Mucosa of rectum (tissue), 2 donors: Measurements from ENCODE around the gene ZNF385A.
"Not testable (repeated sequence)": the region's sequence is repeated elsewhere in the genome, so short reads cannot be mapped to it uniquely, and the experiment has no call there.

ENCODE experiments used
- H3K27ac ChIP-seq, 2 donors: one replicate each; pipeline ENCODE4 v1.7.0; 2013; ENCODE audit warnings: inconsistent platforms in 2 of 2, low read depth in 2 of 2, low read length in 2 of 2
- H3K27me3 ChIP-seq, 2 donors: one replicate each; pipeline ENCODE4 v1.7.0; 2013; ENCODE audit warnings: low read length in 2 of 2; ENCODE audit not compliant: control insufficient read depth in 2 of 2, insufficient read depth in 2 of 2
- H3K36me3 ChIP-seq, 2 donors: one replicate each; pipeline ENCODE4 v1.7.0; 2013; ENCODE audit warnings: low read length in 2 of 2; ENCODE audit not compliant: control insufficient read depth in 2 of 2, insufficient read depth in 2 of 2
- H3K4me1 ChIP-seq, 2 donors: one replicate each; pipeline ENCODE4 v1.7.0; 2013; ENCODE audit warnings: low read length in 2 of 2, mild to moderate bottlenecking in 1 of 2; ENCODE audit not compliant: control insufficient read depth in 2 of 2, insufficient read depth in 2 of 2
- H3K4me3 ChIP-seq, 2 donors: one replicate each; pipeline ENCODE4 v1.7.0; 2013; ENCODE audit warnings: low read length in 2 of 2
- H3K9ac ChIP-seq, 2 donors: one replicate each; pipeline ENCODE4 v1.7.0; 2013; ENCODE audit warnings: low read length in 2 of 2, low read depth in 1 of 2, mild to moderate bottlenecking in 1 of 2
- H3K9me3 ChIP-seq, 2 donors: one replicate each; pipeline ENCODE4 v1.7.0; 2013; ENCODE audit warnings: low read length in 2 of 2; ENCODE audit not compliant: control insufficient read depth in 2 of 2
- donor health status: healthy.
- donor health status: Normal muscosa, but diverticular disease.

ZNF385A gene

DNA sequence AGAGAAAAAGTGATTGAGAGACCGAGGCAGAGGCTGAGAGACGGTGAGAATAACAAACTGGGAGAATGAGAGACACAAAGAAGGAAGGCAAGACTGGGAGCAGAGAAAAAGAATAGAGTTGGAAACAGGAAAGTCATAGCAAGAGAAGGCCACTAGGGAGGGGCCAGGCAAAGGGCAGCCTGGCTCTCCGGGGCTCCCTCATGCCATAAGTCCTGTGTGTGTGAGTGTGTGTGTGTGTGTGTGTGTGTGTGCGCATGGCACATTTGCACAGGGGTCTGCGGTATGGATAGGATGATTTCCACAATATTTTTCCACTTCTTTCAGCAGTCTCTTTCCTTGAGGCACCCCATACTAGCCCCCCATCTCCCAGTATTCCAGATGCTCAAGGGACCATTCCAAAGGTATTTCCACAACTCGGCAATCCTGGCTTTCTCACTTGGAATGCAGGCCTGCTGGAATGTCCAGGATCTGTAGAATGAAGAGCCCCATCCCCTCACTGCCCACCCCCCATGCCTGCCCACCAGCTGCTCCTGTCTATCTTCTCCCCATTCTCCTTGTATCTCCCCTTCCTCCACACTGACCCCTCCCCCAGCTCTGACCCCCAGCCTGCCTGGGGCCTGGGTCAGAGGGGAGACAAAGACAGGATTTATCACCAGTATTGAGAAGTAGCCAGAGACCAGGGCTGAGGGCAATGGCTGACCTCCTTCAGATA lies 29.3 kb downstream of the ZNF385A start:
- Histone ChIP-seq H3K27me3 (no peaks in the 10 kb centered on the region), H3K4me3 (no peak overlapping the region), H3K9ac (no peak overlapping the region), H3K4me1 (peaks cover 8 to 10% of the 10 kb centered on the region in 2 donors), H3K36me3 (peaks cover 16% of the 10 kb centered on the region in 2 donors), H3K27ac (peak overlapping the region in 1 of 2 donors; percentile 6), H3K9me3 (no peaks in the 10 kb centered on the region)

DNA sequence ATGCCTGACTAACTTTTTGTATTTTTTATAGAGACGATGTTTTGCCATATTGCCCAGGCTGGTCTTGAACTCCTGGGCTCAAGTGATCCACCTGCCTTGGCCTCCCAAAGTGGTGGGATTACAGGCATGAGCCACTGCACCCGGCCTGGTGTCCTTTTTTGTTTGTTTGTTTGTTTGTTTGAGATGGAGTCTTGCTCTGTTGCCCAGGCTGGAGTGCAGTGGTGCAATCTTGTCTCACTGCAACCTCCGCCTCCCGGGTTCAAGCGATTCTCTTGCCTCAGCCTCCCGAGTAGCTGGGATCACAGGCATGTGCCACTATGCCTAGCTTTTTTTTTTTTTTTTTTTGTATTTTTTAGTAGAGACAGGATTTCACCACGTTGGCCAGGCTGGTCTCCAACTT lies 30.3 kb downstream of the ZNF385A start:
- Histone ChIP-seq H3K36me3 (peaks cover 26% of the 10 kb centered on the region in 2 donors), H3K4me1 (peaks cover 5 to 10% of the 10 kb centered on the region in 2 donors)
- not testable (repeated sequence) for H3K9me3 ChIP-seq, H3K27me3 ChIP-seq, H3K4me3 ChIP-seq, H3K9ac ChIP-seq, H3K27ac ChIP-seq

GRCh38 chr12:54352891-54353874 lies 31.4 kb downstream of the ZNF385A start:
- Histone ChIP-seq H3K9ac (no peak overlapping the region), H3K9me3 (no peaks in the 10 kb centered on the region), H3K27me3 (no peaks in the 10 kb centered on the region), H3K4me3 (no peak overlapping the region), H3K27ac (peak overlapping the region in 1 of 2 donors; percentile 7), H3K36me3 (peaks cover 32 to 33% of the 10 kb centered on the region in 2 donors), H3K4me1 (peaks cover 3 to 5% of the 10 kb centered on the region in 2 donors)

DNA sequence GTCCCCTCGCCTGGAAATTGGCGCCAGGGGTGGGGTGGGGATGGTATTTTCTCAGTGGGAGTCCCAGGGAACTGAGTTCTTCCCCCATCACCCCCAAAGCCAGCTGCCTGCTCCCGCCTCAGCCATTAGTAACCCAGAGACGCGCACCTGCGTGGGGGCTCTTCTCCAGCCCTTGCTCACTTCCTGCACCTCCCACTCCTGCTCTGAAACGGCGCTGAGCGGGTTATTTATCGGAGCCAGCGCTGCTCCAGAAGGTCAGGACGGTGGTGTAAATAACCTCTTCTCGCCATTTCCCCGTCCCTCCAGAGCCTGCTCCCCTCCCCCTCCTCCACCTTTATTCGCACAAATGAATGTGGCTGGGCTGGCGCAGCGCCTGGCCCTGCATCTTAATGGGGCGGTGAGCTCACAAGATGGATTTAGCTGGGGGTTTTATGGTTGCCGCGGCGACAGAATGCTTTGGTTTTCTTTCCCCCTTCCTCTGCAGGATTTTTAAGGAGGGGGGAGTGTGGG lies 32.5 kb downstream of the ZNF385A start:
- Histone ChIP-seq H3K4me1 (no peaks in the 10 kb centered on the region), H3K9ac (peak overlapping the region in 1 of 2 donors; percentile 19), H3K27me3 (no peaks in the 10 kb centered on the region), H3K4me3 (no peak overlapping the region), H3K36me3 (peaks cover 42 to 43% of the 10 kb centered on the region in 2 donors), H3K27ac (peak overlapping the region in 1 of 2 donors; percentile 13), H3K9me3 (no peaks in the 10 kb centered on the region)

GRCh38 chr12:54351341-54351740 lies 33.2 kb downstream of the ZNF385A start:
- Histone ChIP-seq H3K27me3 (no peaks in the 10 kb centered on the region), H3K4me3 (no peak overlapping the region), H3K4me1 (no peaks in the 10 kb centered on the region), H3K9ac (no peak overlapping the region), H3K36me3 (peaks cover 48 to 49% of the 10 kb centered on the region in 2 donors), H3K27ac (no peak overlapping the region), H3K9me3 (no peaks in the 10 kb centered on the region)

DNA sequence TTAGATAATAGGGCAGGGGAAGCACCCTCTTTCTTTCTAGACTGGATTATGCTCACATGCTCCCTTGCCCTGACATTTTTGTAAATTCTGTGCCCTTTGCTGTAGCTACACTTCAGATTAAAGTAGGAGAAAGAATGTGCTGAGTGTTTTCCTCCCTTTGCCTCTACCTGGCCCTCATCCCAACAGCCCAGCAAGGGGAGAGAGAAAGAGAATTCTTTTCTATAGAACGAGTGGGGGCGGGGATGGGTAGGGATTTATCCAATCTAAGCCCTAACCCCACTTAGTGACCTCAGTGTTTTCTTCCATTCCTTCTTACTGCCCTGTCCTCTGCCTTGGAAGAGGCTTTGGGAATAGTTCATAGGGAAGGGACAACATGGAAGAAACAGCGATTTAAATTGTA lies 33.8 kb downstream of the ZNF385A start:
- Histone ChIP-seq H3K27me3 (no peaks in the 10 kb centered on the region), H3K9me3 (no peaks in the 10 kb centered on the region), H3K4me1 (no peaks in the 10 kb centered on the region), H3K9ac (no peak overlapping the region), H3K27ac (no peak overlapping the region), H3K36me3 (peaks cover 48 to 51% of the 10 kb centered on the region in 2 donors), H3K4me3 (no peak overlapping the region)

- Histone ChIP-seq H3K9ac (no peak overlapping the region), H3K36me3 (peaks cover 52 to 59% of the 10 kb centered on the region in 2 donors), H3K27ac (no peak overlapping the region), H3K4me1 (no peaks in the 10 kb centered on the region), H3K9me3 (no peaks in the 10 kb centered on the region), H3K27me3 (no peaks in the 10 kb centered on the region), H3K4me3 (no peak overlapping the region)
Measured at GRCh38 chr12:54349679-54350078, 34.9 kb downstream of the ZNF385A start.

DNA sequence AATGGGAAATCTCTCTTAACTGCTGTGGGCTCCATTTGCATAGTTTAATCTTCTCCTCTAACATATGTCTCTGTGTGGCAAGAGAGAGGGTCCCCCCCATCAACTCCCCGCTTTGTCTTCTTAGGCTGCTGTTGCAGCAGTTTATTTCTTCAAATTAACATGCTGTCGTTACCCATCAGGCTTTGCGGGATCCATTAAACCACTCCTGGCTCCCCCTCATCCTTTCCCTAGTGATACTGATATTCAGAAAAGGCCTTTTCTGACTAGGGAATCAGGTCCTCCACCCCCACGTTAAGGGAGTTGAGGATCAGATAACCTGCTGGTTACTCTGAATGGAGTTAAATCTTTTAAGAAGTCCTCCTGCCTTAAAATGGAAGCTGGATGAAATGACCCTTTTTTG lies 35.5 kb downstream of the ZNF385A start:
- Histone ChIP-seq H3K27ac (no peak overlapping the region), H3K4me3 (no peak overlapping the region), H3K27me3 (no peaks in the 10 kb centered on the region), H3K9me3 (no peaks in the 10 kb centered on the region), H3K4me1 (no peaks in the 10 kb centered on the region), H3K9ac (no peak overlapping the region), H3K36me3 (peaks cover 53 to 60% of the 10 kb centered on the region in 2 donors)

GRCh38 chr12:54341378-54342300 lies 42.9 kb downstream of the ZNF385A start:
- Histone ChIP-seq H3K4me3 (no peak overlapping the region), H3K9me3 (no peaks in the 10 kb centered on the region), H3K27ac (no peak overlapping the region), H3K9ac (no peak overlapping the region), H3K4me1 (peaks cover 0 to 4% of the 10 kb centered on the region in 2 donors), H3K27me3 (no peaks in the 10 kb centered on the region), H3K36me3 (peaks cover 33 to 45% of the 10 kb centered on the region in 2 donors)
